HEK293 (cell line): ENCODE results near the gene FBXW2.

Source experiments
- CTCF ChIA-PET: fragments of 350-600 bp; formaldehyde crosslinking; extraction: SDS; loops from one replicate; lab custom pipeline; 2021; ENCODE audit warnings: antibody characterized with exemption; lab: Yijun Ruan, JAX
- POLR2A ChIA-PET: fragments of 300-600 bp; formaldehyde crosslinking; extraction: SDS; loops from one replicate; lab custom pipeline; 2020; ENCODE audit warnings: antibody characterized with exemption, inconsistent platforms; lab: Yijun Ruan, JAX
- H3K27ac ChIP-seq: fragments of 200-500 bp; sonication (Bioruptor generic); 2 replicates; pipeline ENCODE4 v1.5.1; 2014; ENCODE audit warnings: low read depth, low read length, control low read depth, inconsistent platforms; ENCODE audit errors: extremely low read depth
- H3K36me3 ChIP-seq, 2 experiments: fragments of 200-500 bp in 1 of 2; sonication (Bioruptor generic) in 1 of 2; 1 replicate in 1 of 2; 2 replicates in 1 of 2; pipeline ENCODE4 v1.5.1; 2014 to 2017; ENCODE audit warnings: inconsistent platforms in 2 of 2, low read length in 2 of 2; ENCODE audit not compliant: control insufficient read depth in 2 of 2, insufficient read depth in 1 of 2
- H3K4me1 ChIP-seq: fragments of 200-500 bp; sonication (Bioruptor generic); 2 replicates; pipeline ENCODE4 v1.5.1; 2014; ENCODE audit warnings: mild to moderate bottlenecking, low read length, inconsistent platforms; ENCODE audit not compliant: control insufficient read depth, insufficient read depth
- H3K4me3 ChIP-seq: 2 replicates; pipeline ENCODE4 v1.5.1; 2011; ENCODE audit warnings: low read depth, mild to moderate bottlenecking, control low read depth, low read length, moderate library complexity
- H3K9me3 ChIP-seq: fragments of 200-500 bp; sonication (Bioruptor generic); 2 replicates; pipeline ENCODE4 v1.5.1; 2014; ENCODE audit warnings: low read depth, low read length, inconsistent platforms; ENCODE audit not compliant: control insufficient read depth, insufficient read depth
- GLIS2 ChIP-seq: fragments of 450-650 bp; formaldehyde crosslinking; IDR thresholded peaks from 2 replicates; pipeline ENCODE4 v1.5.1; 2016; ENCODE audit warnings: missing biosample characterization, missing genetic modification characterization
- HOXC10 ChIP-seq: sonication (generic); formaldehyde crosslinking; IDR thresholded peaks from 2 replicates; pipeline ENCODE4 v1.8.1; 2023; ENCODE audit warnings: mild to moderate bottlenecking, missing genetic modification reagents
- KLF8 ChIP-seq: fragments of 450-650 bp; formaldehyde crosslinking; IDR thresholded peaks from 2 replicates; pipeline ENCODE4 v1.5.1; 2016; ENCODE audit warnings: missing biosample characterization, missing genetic modification characterization
- MZF1 ChIP-seq: fragments of 450-650 bp; formaldehyde crosslinking; IDR thresholded peaks from 2 replicates; pipeline ENCODE4 v1.5.1; 2017; ENCODE audit warnings: missing biosample characterization, missing genetic modification characterization, borderline replicate concordance
- PBX3 ChIP-seq: sonication (generic); formaldehyde crosslinking; IDR thresholded peaks from 2 replicates; pipeline ENCODE4 v1.8.1; 2022; ENCODE audit warnings: mild to moderate bottlenecking, moderate library complexity, missing genetic modification reagents
- SP7 ChIP-seq: fragments of 450-650 bp; formaldehyde crosslinking; IDR thresholded peaks from 2 replicates; pipeline ENCODE4 v1.5.1; 2016; ENCODE audit warnings: missing biosample characterization, missing genetic modification characterization
- ZBTB7A ChIP-seq: fragments of 450-650 bp; formaldehyde crosslinking; IDR thresholded peaks from 2 replicates; pipeline ENCODE4 v1.5.1; 2016; ENCODE audit warnings: low read depth, missing biosample characterization, missing genetic modification characterization
- ZNF10 ChIP-seq: fragments of 450-650 bp; formaldehyde crosslinking; IDR thresholded peaks from 2 replicates; pipeline ENCODE4 v1.5.1; 2017; ENCODE audit warnings: missing biosample characterization, missing genetic modification characterization
- ZNF155 ChIP-seq: fragments of 450-650 bp; formaldehyde crosslinking; IDR thresholded peaks from 2 replicates; pipeline ENCODE4 v1.5.1; 2016; ENCODE audit warnings: missing biosample characterization, missing genetic modification characterization
- ZNF18 ChIP-seq: fragments of 450-650 bp; formaldehyde crosslinking; IDR thresholded peaks from 2 replicates; pipeline ENCODE4 v1.5.1; 2016; ENCODE audit warnings: missing biosample characterization, missing genetic modification characterization
- ZNF184 ChIP-seq: fragments of 450-650 bp; IDR thresholded peaks from 2 replicates; pipeline ENCODE4 v1.5.1; 2018; ENCODE audit warnings: missing biosample characterization, mild to moderate bottlenecking, missing genetic modification characterization
- ZNF202 ChIP-seq: fragments of 450-650 bp; formaldehyde crosslinking; IDR thresholded peaks from 2 replicates; pipeline ENCODE4 v1.5.1; 2016; ENCODE audit warnings: missing biosample characterization, missing genetic modification characterization, borderline replicate concordance
- ZNF214 ChIP-seq: fragments of 450-650 bp; formaldehyde crosslinking; IDR thresholded peaks from 2 replicates; pipeline ENCODE4 v1.5.1; 2017; ENCODE audit warnings: missing biosample characterization, mild to moderate bottlenecking, missing genetic modification characterization, borderline replicate concordance
- ZNF223 ChIP-seq: fragments of 450-650 bp; formaldehyde crosslinking; IDR thresholded peaks from 2 replicates; pipeline ENCODE4 v1.5.1; 2016; ENCODE audit warnings: missing biosample characterization, missing genetic modification characterization
- ZNF324 ChIP-seq: fragments of 450-650 bp; formaldehyde crosslinking; IDR thresholded peaks from 2 replicates; pipeline ENCODE4 v1.5.1; 2016; ENCODE audit warnings: missing biosample characterization, missing genetic modification characterization
- ZNF416 ChIP-seq: fragments of 450-650 bp; formaldehyde crosslinking; IDR thresholded peaks from 2 replicates; pipeline ENCODE4 v1.5.1; 2016; ENCODE audit warnings: missing biosample characterization, missing genetic modification characterization
- ZNF513 ChIP-seq: fragments of 450-650 bp; IDR thresholded peaks from 2 replicates; pipeline ENCODE4 v1.5.1; 2018; ENCODE audit warnings: missing biosample characterization, missing genetic modification characterization
- ZNF585B ChIP-seq: fragments of 450-650 bp; formaldehyde crosslinking; IDR thresholded peaks from 2 replicates; pipeline ENCODE4 v1.5.1; 2016; ENCODE audit warnings: missing biosample characterization, missing genetic modification characterization
- ZNF626 ChIP-seq: fragments of 450-650 bp; sonication (Bioruptor Pico); formaldehyde crosslinking; IDR thresholded peaks from 2 replicates; pipeline ENCODE4 v1.5.1; 2018; ENCODE audit warnings: missing biosample characterization, missing genetic modification characterization, inconsistent platforms
- ZNF664 ChIP-seq: fragments of 450-650 bp; formaldehyde crosslinking; IDR thresholded peaks from 2 replicates; pipeline ENCODE4 v1.5.1; 2016; ENCODE audit warnings: missing biosample characterization, missing genetic modification characterization
- ZNF692 ChIP-seq: fragments of 450-650 bp; formaldehyde crosslinking; IDR thresholded peaks from 2 replicates; pipeline ENCODE4 v1.5.1; 2016; ENCODE audit warnings: missing biosample characterization, missing genetic modification characterization
- ZSCAN5A ChIP-seq: fragments of 450-650 bp; formaldehyde crosslinking; IDR thresholded peaks from 2 replicates; pipeline ENCODE4 v1.5.1; 2016; ENCODE audit warnings: missing biosample characterization, missing genetic modification characterization

Gene FBXW2

GRCh38 chr9:120726484-120726883 is 66.7 kb downstream of the FBXW2 start:
- no peak overlapping the region for H3K4me3 ChIP-seq
- TF ChIP-seq ZBTB7A (tag by site-specific recombination) (no peak), ZNF155 (no peak), ZNF513 (tag by site-specific recombination) (no peak), ZNF692 (tag by site-specific recombination) (no peak), PBX3 (CRISPR knock-in tag) (no peak), ZNF223 (tag by site-specific recombination) (no peak), ZNF324 (tag by site-specific recombination) (no peak), ZNF664 (tag by site-specific recombination) (no peak)
- ChIA-PET POLR2A (no interaction called here), CTCF (no interaction called here)
- no peaks in the 10 kb centered on the region for H3K4me1 ChIP-seq
- H3K27ac ChIP-seq: no peak overlapping the region
- no peaks in the 10 kb centered on the region for H3K36me3 ChIP-seq
- no peaks in the 10 kb centered on the region for H3K9me3 ChIP-seq

- no peak for TF ChIP-seq ZNF214 (tag by site-specific recombination)
- H3K36me3 ChIP-seq: no peaks in the 10 kb centered on the region
- CTCF ChIA-PET: interaction anchor here (0.6 kb wide), 1 partner anchor 26 kb away, joined by 3 read pairs; no protein-coding TSS in a partner anchor
- H3K27ac ChIP-seq: no peak overlapping the region
- H3K4me3 ChIP-seq: no peak overlapping the region
- no peaks in the 10 kb centered on the region for H3K4me1 ChIP-seq
- H3K9me3 ChIP-seq: no peaks in the 10 kb centered on the region
- POLR2A ChIA-PET: no interaction called here
These were observed 67.3 kb downstream of the FBXW2 start for GRCh38 chr9:120725907-120726306.

GRCh38 chr9:120724757-120725400 is 68.3 kb downstream of the FBXW2 start:
- no peak for TF ChIP-seq ZNF10 (tag by site-specific recombination)
- TF ChIP-seq SP7 (tag by site-specific recombination): no peak
- no peak for TF ChIP-seq ZSCAN5A (tag by site-specific recombination)
- H3K27ac ChIP-seq: no peak overlapping the region
- H3K36me3 ChIP-seq: no peaks in the 10 kb centered on the region
- CTCF ChIA-PET: no interaction called here
- no peak overlapping the region for H3K4me3 ChIP-seq
- no peaks in the 10 kb centered on the region for H3K9me3 ChIP-seq
- POLR2A ChIA-PET: interaction anchor here (1.3 kb wide), 1 partner anchor 11 kb away, joined by 4 read pairs; the partner anchor contains the start of gene MEGF9
- no peaks in the 10 kb centered on the region for H3K4me1 ChIP-seq

- H3K27ac ChIP-seq: no peak overlapping the region
- no peaks in the 10 kb centered on the region for H3K9me3 ChIP-seq
- H3K4me3 ChIP-seq: no peak overlapping the region
- POLR2A ChIA-PET: no interaction called here
- CTCF ChIA-PET: no interaction called here
- no peaks in the 10 kb centered on the region for H3K4me1 ChIP-seq
- no peaks in the 10 kb centered on the region for H3K36me3 ChIP-seq
- TF ChIP-seq HOXC10 (CRISPR knock-in tag) (no peak), ZNF18 (no peak), ZNF585B (tag by site-specific recombination) (no peak), ZNF202 (no peak), ZNF626 (tag by site-specific recombination) (no peak), ZNF416 (no peak), GLIS2 (no peak), KLF8 (tag by site-specific recombination) (no peak), ZNF184 (no peak), MZF1 (tag by site-specific recombination) (no peak)
These were observed 69.7 kb downstream of the FBXW2 start for GRCh38 chr9:120723565-120723964.
